Activated T-cell treated with anti-CD3 and anti-CD28 coated beads for 4 hours (primary cell): ENCODE results near the gene POU3F3.

Source experiments
- DNase-seq: peaks from one replicate; pipeline ENCODE4 v3.0.0-alpha.2; 2020

Gene POU3F3

DNA sequence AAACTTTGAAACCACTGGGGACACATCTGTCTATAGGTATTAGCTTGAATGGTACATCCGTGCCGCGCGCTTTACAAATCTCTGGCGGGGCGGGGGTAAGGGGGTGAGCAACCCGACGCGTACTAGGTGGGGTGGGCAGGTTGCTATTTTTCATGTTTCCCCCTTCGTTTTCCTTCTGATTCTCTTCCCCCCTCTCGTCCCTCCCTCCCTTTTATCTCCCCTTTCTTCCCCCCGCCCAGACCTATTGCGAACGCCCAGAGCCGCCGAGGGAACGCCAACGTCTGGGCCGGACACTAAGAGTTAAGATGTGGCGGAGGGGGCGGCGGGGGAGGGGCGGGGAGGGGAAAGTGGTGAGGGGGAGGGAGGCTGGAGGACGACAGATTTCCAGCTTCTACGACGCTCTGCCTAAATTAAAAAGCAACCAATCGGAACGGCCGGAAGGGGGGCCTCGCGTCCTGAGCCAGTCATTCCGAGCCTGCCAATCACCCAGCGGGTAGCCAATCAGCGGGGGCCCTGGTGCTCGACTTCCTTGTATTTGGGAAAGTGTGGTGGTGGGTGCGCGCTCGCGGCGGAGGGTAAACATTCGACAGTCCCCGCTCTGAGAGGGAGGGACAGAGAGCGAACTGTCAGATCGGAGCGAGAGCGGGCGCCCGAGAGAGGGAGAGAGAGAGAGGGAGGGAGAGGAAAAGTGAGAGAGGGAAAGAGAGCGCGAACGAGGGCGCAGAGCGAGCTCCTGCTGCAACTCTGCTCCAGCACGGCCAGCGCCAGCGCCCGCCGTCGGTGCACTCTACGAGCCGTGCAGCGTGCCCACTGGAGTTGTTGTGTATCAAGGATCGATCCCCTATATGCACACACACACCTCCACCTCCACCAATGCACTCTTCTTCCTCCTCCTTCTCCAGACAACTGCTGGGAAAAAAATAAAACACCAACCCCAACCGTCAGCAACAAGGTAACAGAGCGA, at the start of gene POU3F3:
POU3F3 (plus strand) TSS at position 582 of the 964 bp plus-strand sequence. CDS start 1,396 bp downstream, outside the sequence.
- DNase-seq = no peak

- DNase-seq = no peak
Observed at GRCh38 chr2:104804148-104804890, 49.6 kb upstream of the POU3F3 start.

DNA sequence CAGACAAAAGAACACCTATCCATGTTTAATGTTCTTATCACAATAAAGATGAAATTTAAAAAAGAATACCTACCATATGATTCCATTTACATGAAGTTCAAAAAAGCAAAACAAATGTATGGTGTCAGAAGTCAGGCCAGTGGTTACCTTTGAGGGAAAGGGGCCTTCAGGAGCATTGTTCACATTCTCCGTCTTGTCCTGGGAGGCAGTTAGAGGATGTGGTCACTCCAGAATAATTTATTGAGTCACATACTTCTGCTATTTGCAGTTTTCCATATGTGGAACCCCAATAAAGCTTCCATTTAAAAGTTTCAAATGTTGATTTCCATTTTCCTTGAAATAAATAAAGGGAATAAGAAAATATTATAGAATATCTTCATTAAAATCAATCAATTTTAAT, 41.6 kb upstream of the POU3F3 start:
- DNase-seq = no peak

DNA sequence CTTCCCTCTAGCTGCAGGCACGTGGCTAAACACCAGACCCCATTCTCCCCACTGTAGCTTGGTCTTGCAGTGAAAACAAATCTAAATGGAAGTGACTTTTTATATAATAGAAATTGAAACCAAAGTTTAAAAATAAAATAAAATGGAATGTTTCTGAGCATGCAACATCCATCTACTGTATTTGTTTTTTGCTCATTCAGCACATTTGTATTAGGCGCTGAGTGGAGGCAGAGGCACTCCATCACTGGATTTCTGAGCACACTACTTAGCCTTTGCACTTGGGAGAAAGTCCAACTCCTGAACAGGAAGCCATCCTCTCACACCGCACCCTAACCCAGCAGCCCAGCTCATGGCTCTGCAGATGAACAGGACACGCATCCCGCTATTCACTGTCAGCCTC, 37.8 kb upstream of the POU3F3 start:
- no peak for DNase-seq

- no peak for DNase-seq
Observed at GRCh38 chr2:104818264-104818663, 35.7 kb upstream of the POU3F3 start.

GRCh38 chr2:104820126-104820525, 33.8 kb upstream of the POU3F3 start:
- DNase-seq = no peak

DNA sequence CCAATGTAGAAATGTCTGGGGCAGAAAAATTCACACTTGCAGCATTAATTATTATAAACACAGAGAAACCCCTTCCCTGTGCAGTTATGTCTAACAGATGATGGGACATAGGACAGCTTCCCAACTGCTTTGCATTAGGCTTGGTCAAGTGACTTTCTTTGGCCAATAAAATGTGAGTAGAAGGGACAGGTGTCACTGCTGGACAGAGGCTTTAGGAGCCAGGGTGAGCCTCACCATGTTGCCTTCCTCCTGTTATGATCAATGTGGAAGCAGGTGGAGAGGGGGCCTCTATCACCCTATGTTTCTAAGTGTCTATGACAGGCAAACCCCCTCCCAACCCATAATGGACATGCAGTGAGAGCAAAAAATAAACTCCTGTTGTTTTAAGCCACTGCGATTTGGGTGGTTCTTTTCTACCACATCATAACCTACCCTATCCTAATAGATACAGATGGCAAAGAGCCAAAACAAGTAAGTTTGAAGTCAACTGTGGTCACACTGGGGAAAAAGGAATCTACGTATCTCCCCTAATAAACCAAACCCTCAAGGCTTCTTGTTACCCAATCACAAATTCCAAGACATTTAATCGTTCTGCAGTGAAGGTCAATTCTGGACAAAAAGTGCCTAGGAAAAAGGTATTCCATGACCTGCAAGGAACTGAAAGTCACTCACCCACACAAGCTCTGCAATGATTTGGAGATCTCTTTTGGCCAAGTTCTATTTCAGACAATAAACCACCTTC, 28.6 kb upstream of the POU3F3 start:
- DNase-seq = no peak

- no peak for DNase-seq
Observed at GRCh38 chr2:104826016-104826415, 27.9 kb upstream of the POU3F3 start.

DNA sequence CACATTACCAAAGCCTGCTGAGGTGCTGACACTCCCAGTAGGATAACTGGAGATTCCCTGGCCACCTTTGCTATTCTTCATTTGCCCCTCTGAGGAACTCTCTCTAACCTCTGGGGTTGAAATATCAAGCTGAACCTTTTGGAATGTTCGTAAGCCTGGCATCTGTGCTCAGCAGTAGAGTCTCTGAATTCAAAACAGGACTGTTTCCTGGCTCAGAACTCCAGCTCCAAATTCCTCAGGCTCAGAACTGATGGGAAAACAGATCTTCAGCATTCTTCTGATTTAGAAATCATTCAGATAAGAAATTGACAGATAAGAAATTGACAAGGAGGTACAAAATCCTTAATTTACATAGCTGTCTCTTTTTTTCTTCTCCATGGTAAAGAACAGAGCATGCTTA, 22.2 kb upstream of the POU3F3 start:
- DNase-seq = no peak

DNA sequence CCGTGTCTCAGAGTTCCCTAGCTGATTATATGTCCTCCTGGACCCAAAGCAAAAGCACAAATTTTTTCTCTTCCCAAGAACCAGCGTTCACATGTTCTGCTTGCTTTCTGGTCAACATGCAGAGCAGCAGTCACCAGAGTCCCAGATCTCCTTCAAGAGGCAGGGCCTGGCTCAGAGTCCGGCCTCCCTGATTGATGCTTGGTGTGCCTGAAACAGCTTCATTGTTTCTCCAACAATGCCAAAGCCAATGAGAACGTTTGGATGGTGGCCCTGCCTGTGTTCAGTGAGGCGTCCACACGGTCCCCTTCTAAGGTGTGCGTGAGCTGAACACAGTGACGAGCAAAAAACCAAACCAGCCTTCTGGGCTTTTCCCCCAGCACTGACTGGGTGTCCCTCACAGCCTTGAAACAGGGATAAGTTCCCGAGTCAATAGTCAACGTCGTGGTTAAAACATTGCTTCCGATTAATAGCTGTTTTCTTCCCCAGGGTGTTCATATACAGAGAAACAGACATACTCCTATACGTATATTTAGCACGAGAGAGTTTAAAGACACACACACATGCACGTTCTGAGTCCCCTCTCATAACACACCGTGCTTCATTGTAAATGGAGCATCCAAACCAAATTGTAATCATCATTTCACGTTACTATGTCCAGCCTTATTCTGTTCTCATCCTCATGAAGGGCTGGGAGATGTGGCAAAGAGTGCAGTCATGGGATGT, 19.3 kb upstream of the POU3F3 start:
- no peak for DNase-seq

- DNase-seq = no peak
Observed at GRCh38 chr2:104836265-104836664, 17.6 kb upstream of the POU3F3 start.

DNA sequence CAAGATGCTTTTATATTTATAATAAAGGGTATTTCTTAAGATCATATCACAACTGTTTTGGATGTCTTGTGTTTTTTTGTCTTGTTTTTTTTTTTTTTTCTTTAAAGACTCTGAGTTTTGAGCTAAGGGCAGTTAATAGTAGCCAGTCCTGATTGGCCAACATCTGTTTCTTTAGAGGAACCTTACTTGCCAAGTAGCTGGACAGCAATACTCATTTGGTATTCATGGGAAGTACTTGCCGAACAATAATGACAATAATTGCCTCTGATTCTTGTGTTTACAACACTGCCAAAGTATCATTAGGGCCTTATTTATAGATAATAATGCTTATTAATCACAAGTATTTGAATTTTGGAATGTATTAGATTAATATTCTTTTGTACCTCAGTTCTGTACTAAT, 17.1 kb upstream of the POU3F3 start:
- no peak for DNase-seq

DNA sequence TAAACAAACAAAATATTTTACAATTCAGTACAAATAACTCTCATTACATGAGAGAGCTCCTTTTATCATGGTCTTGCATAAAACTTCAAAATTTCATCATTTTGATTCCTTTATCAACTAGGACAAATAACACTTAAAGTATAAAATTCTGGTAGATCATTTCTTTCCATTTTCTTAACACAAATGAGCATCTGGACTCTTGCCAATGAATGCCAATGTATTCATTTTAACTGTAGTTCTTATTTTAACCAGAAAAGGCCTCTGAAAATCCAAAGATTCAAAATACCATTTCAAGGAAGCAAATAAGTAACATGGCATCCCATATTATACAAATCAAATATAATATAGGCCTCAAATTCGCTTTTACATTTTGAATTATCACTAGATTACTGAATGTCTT, 13.8 kb upstream of the POU3F3 start:
- no peak for DNase-seq

DNA sequence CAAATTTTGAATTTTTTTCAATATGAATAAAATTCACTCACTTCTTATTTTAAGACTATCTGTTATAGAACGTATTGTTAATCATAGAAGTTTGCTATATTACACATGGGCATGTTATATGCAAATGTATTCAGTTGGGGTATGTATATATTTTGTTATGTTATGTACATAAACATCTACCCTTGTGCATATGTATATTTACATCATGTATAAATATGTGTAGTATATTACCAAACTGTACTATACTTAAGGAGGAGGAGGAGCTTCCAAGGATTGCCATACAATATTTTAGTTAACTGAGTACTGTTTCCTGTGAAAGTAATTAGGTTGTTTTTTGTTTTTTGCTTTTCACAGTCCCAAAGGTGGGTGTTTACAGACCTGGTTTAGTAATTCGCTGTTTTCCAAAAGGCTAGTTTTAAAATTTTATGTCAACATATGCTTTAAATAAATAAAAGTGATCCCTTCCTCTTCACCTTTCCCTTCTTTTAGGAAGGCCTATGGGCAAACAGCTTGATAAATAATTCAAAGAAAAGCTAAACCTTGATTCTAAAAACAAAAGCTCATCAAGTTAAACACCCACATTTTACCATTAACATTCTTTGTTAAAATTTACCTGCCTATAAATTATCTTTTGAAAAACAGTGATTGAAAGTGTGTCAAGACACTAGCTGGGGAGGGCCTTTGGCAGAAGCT, 12.9 kb upstream of the POU3F3 start:
- no peak for DNase-seq

DNA sequence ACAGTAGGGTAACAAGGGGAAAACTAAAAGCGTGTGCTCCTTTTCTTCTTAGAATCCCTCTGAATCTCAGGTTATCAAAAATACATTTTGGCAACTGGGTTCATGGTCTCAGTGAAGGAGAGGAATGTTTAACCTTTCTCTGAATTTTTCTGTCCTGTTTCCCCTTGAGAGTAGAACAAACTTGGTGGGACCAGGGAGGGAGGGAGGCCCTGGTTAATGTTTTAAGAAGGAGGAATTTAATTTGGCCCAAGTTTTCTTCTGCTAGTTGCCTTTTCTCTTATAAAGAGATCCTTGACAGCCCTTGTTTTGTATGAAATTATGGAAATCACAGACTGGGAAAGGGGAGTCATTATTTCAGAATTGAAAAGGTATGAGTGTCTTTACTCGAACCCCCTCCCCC, 12.2 kb upstream of the POU3F3 start:
- no peak for DNase-seq

GRCh38 chr2:104844807-104845551, 8.9 kb upstream of the POU3F3 start:
- no peak for DNase-seq

- DNase-seq = no peak
Observed at GRCh38 chr2:104845552-104845931, 8.4 kb upstream of the POU3F3 start.

DNA sequence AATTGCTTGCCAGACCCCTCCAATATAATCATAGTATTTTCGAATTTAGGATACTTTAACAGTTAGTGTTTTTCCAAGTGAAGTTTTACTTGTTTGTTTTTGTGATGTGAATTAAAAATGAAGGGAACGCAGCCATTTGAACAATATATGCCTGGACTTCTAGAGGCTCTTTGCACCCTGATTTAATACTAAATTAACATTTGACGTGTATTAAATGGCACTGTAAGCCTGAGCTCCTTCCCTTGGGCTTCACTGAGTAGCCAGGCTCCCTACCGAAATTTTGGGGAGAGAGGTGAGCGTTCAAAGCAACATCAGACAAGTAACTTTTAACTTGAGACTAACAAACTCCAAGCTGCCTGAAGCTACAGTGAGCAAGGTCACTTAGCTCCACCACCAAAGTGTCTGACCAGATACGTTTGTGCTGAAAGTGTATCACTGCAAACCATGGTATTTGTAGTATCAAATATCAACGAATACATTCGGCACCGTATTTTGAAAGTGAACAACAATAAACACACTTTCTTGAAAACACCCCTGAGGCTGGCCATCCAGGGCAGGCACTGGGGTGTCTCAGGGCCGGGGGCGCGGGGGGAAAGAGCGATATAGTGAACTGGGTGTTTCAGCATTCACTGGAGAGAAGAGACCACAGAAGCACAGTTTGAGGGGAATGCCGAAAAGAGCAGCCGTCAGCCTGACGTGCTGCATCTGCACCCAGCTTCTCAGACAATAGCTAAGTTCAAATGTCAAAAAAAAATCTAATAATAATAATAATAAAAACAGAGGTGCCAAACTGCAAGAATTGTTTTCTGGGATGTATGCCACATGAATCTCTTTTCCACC, 7.7 kb upstream of the POU3F3 start:
- DNase-seq = no peak

DNA sequence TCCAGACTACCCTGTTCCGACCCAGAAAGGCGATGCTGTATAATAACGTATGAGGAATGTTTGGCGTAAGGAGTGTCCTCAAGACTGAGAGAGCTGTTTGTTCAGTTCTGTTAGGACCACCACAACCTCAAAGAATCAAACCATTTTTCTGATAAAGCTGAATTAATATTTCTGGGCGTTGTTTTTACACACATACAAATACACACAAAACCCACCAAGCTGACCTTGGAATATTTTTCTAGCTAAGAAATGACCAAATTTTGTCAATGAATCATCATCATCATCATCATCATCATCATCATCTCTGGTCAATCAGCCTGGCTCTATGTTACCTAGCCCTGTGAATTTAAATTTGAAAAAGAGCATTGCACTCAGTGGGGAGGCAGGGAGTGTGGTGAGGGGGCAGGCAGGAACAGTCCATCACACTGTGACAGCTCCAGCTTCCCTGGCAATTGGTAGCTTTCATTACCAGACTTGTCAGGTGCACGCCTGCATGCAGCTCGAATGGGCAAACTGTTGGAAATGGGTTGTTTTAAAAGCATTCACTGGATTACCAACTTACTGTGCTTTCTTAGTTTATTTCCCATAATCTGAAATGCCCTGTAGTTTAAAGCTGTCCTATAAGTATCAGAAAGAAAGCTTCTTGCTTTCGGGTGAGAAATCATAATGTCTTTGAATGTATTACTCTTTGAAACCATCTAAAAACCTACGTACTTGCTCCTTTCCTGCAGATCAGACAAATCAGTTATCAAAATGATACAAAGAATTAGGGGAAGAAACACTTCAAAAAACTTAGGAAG, 6.9 kb upstream of the POU3F3 start:
- no peak for DNase-seq
